Pancreas (tissue), 10 donors: ENCODE data around the gene ZSCAN16. TPM values are rescaled to one million over a fixed set of nuclear protein-coding genes. Genes with fewer than 3 reads are reported as not detected.
"Not testable (repeated sequence)": the region's sequence is repeated elsewhere in the genome, so short reads cannot be mapped to it uniquely, and the experiment has no call there.

Experiments used
- ATAC-seq, 4 donors: fragments of 200-7000 bp; cut with Tn5 transposase; one replicate each; pipeline versions ENCODE4 v1.8.0 to v1.9.1; 2020; ENCODE audit warnings: mild to moderate bottlenecking in 4 of 4, moderate library complexity in 4 of 4
- DNase-seq, 6 donors: peaks; one replicate each; pipeline ENCODE4 v3.0.0-alpha.2; 2020
- FAIRE-seq: peaks from 2 replicates; lab custom pipeline; 2012; peaks lifted over from hg19 to GRCh38; lab: Jason Lieb, UNC
- H3K27ac ChIP-seq, 4 donors: fragments of 200-600 bp; sonication (generic); 1 replicate in 3 of 4; 2 replicates in 1 of 4; pipeline versions ENCODE4 v1.5.0 to v1.8.0; 2020
- H3K27me3 ChIP-seq, 4 donors: fragments of 200-600 bp; one replicate each; pipeline ENCODE4 v1.8.0; 2021
- H3K36me3 ChIP-seq, 3 donors: fragments of 200-600 bp; sonication (generic) in 1 of 3; one replicate each; pipeline versions ENCODE4 v1.5.0 to v1.8.0; 2020 to 2021
- H3K4me1 ChIP-seq, 3 donors: fragments of 200-600 bp; one replicate each; pipeline ENCODE4 v1.8.0; 2021
- H3K4me3 ChIP-seq, 4 donors: fragments of 200-600 bp; sonication (generic) in 2 of 4; one replicate each; pipeline versions ENCODE4 v1.5.0 to v1.8.0; 2020 to 2021
- H3K9me3 ChIP-seq, 4 donors: fragments of 200-600 bp; one replicate each; pipeline ENCODE4 v1.8.0; 2021
- WGBS, 2 donors: extraction: QIAGEN DNeasy Blood & Tissue Kit; methylation state at CpG; one replicate each; pipeline ENCODE4 v1.1.7; 2013; 5-methylcytosine and 5-hydroxymethylcytosine counted together
- intact Hi-C, 3 donors: fragments of 100-400 bp; cut with DNase I; formaldehyde crosslinking; loops; one replicate each; pipeline versions ENCODE4 v1.11.1 to v1.14.2; 2022
- polyA plus RNA-seq, 2 donors: library from polyadenylated mRNA; stranded (reverse); fragments of 200-250 nt; gene quantifications; one replicate each; pipeline ENCODE4 v1.2.3, GENCODE V29; 2013
- total RNA-seq, 6 donors: library from RNA; stranded (reverse); fragmentation: NEBNext Ultra II Directional in 4 of 6; extraction: Animal tissue kit (Norgen Biotek cat#: 25700) in 4 of 6; gene quantifications; one replicate each; pipeline versions ENCODE4 v1.2.1 to v1.2.4, GENCODE V29; 2021 to 2023
- TF ChIP-seq, protein P1 (sequence below), 4 donors: fragments of 200-600 bp; sonication (generic) in 3 of 4; IDR thresholded peaks; one replicate each; pipeline versions ENCODE4 v1.5.0 to v1.8.0; 2021; ENCODE audit warnings: antibody characterized with exemption in 4 of 4
- donor health status: healthy with polysubstance abuse.
- donor health status: DM: no; HTN: no; CAD: no; lungs with moderate emphysema.
- donor health status: DM: no; HTN: no; CAD: no.
- donor health status: control.
- donor health status: control.
- donor health status: Bipolar disorder and iron deficiency.
- donor health status: DM: yes; HTN: yes; CAD: no.
- donor health status: DM: no; HTN: no; CAD: no.
- donor health status: DM: no; HTN: no; CAD: no.
- donor health status: DM: yes; HTN: yes; CAD: no.

ZSCAN16 gene
- total and polyA plus RNA-seq, 8 donors: 1.6 to 5.0 (median 2.9) TPM

DNA sequence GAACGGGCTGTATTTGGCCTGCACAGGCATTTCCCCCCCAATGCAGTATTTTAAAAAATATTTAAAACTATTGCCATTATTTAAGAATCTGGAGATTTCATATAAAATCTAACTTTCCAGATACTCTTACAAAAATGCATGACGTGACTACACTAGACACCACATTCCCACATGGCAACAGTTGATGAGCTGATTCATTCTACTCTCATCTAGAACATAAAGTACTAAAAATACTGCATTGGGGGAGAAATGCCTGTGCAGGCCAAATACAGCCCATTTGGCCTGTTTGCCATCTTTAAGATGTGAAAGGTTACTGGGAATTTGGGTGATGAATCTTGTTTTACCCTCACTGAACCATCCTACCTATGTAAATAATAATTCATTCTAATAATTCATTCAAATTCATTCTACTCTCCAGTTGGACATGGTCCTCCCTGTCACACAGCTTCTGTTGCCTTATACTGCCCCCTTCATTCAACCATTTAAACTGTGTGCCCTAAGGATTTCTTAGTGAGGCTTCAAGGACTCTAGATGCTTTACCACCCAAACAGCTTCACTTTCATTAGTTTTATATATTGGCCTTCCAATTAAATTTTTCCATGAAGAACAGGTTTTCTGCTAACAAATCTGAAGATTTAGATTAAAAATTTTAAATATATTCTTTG is 6.9 kb upstream of the ZSCAN16 start:
- intact Hi-C loops: no loop called here
- ATAC-seq (no peak), FAIRE-seq (no peak)

DNA sequence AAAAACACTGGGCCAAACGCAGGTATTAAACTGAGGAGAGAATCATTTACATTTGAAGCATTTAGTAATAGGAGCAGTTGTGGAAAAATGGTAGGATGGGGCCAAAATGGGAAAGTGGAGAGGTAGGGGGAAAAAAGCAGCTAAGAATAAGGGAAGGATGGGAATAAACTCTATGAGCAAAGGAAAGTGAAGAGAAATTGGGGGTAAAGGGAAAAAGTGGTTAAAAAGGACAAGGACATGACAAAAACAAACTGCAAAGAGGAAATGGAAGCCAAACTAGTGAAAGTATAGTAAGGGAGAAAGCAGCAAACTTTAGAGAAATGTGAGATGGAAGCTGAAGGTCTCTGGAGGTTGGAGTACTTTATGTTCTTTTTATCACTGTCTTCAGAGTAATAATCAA is 6.2 kb upstream of the ZSCAN16 start:
- Histone ChIP-seq H3K9me3 (no peaks in the 10 kb centered on the region), H3K27ac (no peak overlapping the region), H3K36me3 (peaks cover 0 to 4% (median 0%) of the 10 kb centered on the region in 3 donors), H3K4me3 (no peak overlapping the region), H3K4me1 (no peaks in the 10 kb centered on the region), H3K27me3 (no peaks in the 10 kb centered on the region)
- TF ChIP-seq, protein P1, sequence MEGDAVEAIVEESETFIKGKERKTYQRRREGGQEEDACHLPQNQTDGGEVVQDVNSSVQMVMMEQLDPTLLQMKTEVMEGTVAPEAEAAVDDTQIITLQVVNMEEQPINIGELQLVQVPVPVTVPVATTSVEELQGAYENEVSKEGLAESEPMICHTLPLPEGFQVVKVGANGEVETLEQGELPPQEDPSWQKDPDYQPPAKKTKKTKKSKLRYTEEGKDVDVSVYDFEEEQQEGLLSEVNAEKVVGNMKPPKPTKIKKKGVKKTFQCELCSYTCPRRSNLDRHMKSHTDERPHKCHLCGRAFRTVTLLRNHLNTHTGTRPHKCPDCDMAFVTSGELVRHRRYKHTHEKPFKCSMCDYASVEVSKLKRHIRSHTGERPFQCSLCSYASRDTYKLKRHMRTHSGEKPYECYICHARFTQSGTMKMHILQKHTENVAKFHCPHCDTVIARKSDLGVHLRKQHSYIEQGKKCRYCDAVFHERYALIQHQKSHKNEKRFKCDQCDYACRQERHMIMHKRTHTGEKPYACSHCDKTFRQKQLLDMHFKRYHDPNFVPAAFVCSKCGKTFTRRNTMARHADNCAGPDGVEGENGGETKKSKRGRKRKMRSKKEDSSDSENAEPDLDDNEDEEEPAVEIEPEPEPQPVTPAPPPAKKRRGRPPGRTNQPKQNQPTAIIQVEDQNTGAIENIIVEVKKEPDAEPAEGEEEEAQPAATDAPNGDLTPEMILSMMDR (IDR thresholded peaks at IDR 0.05): no peak
- intact Hi-C loops: no loop called here
- DNase-seq (no peak), ATAC-seq (no peak), FAIRE-seq (no peak)
- WGBS, 2 donors: 60 to 72% methylated on average over 1 of the region's 1 CpG

More for the DNA sequence above, 6.9 kb upstream of the ZSCAN16 start:
- H3K9me3 ChIP-seq: no peaks in the 10 kb centered on the region
- no peak for DNase-seq
- H3K36me3 ChIP-seq: peaks cover 0 to 4% (median 0%) of the 10 kb centered on the region in 3 donors
- TF ChIP-seq, protein P1 (IDR thresholded peaks at IDR 0.05): no peak
- no peaks in the 10 kb centered on the region for H3K4me1 ChIP-seq
- H3K27ac ChIP-seq: no peak overlapping the region
- WGBS, 2 donors: 91 to 95% methylated on average over 2 of the region's 2 CpGs
- H3K4me3 ChIP-seq: no peak overlapping the region
- no peaks in the 10 kb centered on the region for H3K27me3 ChIP-seq

DNA sequence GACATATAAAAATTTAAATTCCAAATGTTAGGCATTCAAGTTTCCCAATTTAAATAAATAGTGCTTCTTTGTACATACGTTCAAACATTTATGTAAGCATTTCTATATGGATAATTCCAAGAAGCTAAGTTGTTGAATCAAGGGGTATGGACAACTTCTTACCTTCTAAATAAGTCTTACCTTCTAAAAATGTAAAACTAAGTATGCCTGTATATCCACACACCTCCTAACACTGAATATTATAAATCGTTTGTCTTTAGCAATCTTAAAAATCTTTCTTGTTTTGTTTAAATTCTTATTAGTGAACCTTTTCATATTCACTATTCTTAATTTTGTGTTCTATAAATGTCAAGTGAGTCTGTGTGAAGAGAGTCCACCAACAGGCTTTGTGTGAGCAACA is 2.5 kb upstream of the ZSCAN16 start:
- Histone ChIP-seq H3K27me3 (no peaks in the 10 kb centered on the region), H3K27ac (no peak overlapping the region), H3K4me1 (peaks cover 0 to 9% (median 0%) of the 10 kb centered on the region in 3 donors), H3K36me3 (no peaks in the 10 kb centered on the region), H3K4me3 (no peak overlapping the region), H3K9me3 (no peaks in the 10 kb centered on the region)
- TF ChIP-seq, protein P1 (IDR thresholded peaks at IDR 0.05): no peak
- DNase-seq: no peak
- intact Hi-C loops: no loop called here
- no peak for FAIRE-seq
- no peak for ATAC-seq
- WGBS, 2 donors: 78 to 89% methylated on average over 2 of the region's 2 CpGs

DNA sequence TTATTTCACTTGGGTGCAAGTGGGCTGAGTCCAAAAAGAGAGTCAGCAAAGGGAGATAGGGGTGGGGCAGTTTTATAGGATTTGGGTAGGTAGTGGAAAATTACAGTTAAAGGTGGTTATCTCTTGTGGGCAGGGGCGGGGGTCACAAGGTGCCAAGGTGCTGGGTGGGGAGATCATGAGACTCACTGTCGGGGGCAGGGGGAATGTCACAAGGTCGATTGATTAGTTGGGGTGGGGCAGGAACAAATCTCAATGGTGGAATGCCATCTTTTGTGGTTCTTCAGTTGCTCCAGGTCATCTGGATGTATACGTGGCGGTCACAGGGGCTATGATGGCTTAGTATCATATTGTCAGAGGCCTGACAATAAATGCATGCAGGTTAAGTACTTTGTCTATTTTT is 2.1 kb upstream of the ZSCAN16 start:
- FAIRE-seq, H3K9me3 ChIP-seq, H3K36me3 ChIP-seq, H3K27me3 ChIP-seq, H3K4me3 ChIP-seq, ATAC-seq, intact Hi-C loops, DNase-seq, H3K4me1 ChIP-seq, H3K27ac ChIP-seq: not testable (repeated sequence)
- 85 to 89% methylated on average over 5 of the region's 5 CpGs for WGBS, 2 donors

DNA sequence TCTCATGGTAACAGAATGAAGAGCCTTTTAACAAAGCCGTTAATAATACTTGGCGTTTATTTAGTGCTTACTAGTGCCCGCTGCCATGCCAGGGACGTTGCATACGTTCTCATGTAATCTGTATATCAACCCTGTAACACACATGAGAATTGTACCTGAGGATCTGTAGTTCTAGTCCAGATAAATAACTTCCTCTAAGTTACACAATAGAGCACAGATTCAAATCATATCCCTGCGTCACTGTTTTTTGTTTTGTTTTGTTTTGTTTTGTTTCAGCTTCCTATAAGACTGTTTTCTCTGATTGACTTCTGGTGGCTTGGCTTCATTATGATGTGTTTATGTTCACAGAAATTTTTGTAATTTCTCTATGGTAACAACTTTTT is 553 bp downstream of the ZSCAN16 start:
- H3K27ac ChIP-seq: no peak overlapping the region

More for the DNA sequence above, 553 bp downstream of the ZSCAN16 start:
- Histone ChIP-seq H3K27me3 (no peaks in the 10 kb centered on the region), H3K9me3 (no peaks in the 10 kb centered on the region), H3K36me3 (peaks cover 0 to 5% (median 0%) of the 10 kb centered on the region in 3 donors), H3K4me1 (peaks cover 0 to 9% (median 0%) of the 10 kb centered on the region in 3 donors), H3K4me3 (peak overlapping the region; percentile 42 to 84 (median 67))
- WGBS, 2 donors: 2 to 5% methylated on average over 6 of the region's 6 CpGs
- ATAC-seq (peak in 2 of 4 donors; percentile 10 to 39), DNase-seq (no peak), FAIRE-seq (no peak)
- TF ChIP-seq, protein P1 (IDR thresholded peaks at IDR 0.05): no peak
- intact Hi-C loops: no loop called here
